GM21717 (cell line): ENCODE results near the gene PRSS57.
"Not testable (repeated sequence)": the region's sequence is repeated elsewhere in the genome, so short reads cannot be mapped to it uniquely, and the experiment has no call there.

Experiments used
- ATAC-seq: cut with Tn5 transposase; IDR thresholded peaks from one replicate; pipeline ENCODE4 v1.9.1; 2021; ENCODE audit warnings: mild to moderate bottlenecking, moderate library complexity; ENCODE audit not compliant: unreplicated experiment

Gene PRSS57

DNA sequence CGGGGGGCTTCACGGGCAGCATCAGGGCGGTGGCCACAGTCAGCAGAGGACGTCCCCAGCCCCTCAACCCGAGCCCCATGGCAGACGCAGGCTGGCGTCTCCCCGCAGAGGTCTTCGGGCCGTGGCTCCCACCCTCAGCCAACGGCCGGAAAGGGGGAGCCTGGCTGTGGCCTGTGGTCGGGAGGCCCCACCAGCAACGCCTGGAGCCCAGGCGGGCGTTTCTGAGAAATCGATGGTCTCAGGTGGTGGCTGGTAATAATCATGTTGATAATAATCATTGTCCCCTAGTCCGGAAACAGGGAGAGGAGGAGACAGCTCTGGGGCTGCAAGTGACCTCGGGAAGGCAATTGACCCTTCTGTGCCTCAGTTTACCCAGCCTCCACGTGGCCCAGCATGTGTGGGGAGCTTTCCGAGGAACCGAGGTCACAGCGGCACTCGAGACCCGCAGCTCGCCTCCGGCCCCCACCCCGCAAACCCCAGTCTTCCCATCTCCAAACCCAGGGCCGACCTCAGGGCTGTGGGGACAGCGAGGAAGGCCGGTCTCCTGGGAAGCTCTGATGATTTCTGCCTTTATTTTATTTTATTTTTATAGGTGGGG is at the start of gene PRSS57:
PRSS57 (minus strand) TSS at position 101 of the 598 bp plus-strand sequence; CDS start at position 79, 22 bp downstream.
- no peak for ATAC-seq

- no peak for ATAC-seq
Measured at GRCh38 chr19:743168-743687, 48.0 kb upstream of the PRSS57 start.

- no peak for ATAC-seq
Measured at GRCh38 chr19:742540-743075, 47.4 kb upstream of the PRSS57 start.

DNA sequence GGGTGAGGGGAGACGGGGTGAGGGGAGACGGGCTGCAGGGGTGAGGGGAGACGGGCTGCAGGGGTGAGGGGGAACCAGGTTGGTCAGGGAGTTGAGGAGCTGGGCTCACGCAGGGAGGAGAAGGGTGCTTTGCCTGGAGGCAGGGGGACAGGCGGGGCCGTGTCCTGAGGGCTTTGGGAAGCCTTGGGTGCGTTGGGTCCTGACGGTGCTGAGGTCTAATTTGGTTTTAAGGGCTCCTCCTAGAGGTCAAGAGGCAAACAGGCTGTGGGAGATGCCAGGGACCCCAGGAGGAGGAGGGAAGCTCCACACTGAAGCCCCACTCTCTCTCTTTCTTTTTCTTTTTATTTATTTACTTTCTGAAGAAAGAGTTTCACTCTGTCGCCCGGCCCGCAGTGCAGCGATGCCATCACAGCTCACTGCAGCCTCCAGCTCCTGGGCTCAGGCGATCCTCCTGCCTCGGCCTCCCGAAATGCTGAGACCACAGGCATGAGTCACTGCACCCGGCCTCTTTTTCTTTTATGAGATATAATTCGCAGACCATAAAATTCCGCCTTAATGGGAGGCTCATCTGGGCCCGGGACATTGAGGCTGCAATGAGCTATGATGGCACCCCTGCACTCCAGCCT is 46.4 kb upstream of the PRSS57 start:
- no peak for ATAC-seq

- not testable (repeated sequence) for ATAC-seq
Measured at GRCh38 chr19:740816-741505, 45.7 kb upstream of the PRSS57 start.

GRCh38 chr19:739998-740715 is 44.9 kb upstream of the PRSS57 start:
- no peak for ATAC-seq

GRCh38 chr19:738509-739128 is 43.4 kb upstream of the PRSS57 start:
- ATAC-seq: no peak

DNA sequence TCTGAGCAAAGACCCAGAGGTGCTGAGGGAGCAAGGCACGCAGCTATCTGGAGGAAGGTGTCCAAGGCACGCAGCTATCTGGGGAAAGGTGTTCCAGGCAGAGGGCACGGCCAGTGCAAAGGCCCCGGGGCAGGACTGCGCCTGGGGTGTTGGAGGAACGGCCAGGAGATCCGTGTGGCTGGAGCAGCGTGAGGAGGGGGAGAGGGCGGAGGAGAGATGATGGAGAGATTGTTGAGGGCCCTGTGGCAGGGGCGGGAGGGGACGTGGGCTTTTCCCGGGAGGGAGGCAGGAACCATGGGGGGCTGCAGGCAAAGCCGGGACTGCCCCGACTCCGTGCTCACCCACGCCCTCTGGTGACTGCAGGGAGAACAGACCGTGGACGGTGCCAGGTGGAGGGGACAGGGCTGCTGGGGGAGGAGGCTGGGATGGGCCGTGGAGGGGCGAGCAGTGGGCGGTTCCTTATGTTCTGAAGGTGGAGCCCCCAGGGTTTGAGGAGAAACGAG is 42.4 kb upstream of the PRSS57 start:
- ATAC-seq: no peak

GRCh38 chr19:736125-736524 is 40.9 kb upstream of the PRSS57 start:
- ATAC-seq: no peak

DNA sequence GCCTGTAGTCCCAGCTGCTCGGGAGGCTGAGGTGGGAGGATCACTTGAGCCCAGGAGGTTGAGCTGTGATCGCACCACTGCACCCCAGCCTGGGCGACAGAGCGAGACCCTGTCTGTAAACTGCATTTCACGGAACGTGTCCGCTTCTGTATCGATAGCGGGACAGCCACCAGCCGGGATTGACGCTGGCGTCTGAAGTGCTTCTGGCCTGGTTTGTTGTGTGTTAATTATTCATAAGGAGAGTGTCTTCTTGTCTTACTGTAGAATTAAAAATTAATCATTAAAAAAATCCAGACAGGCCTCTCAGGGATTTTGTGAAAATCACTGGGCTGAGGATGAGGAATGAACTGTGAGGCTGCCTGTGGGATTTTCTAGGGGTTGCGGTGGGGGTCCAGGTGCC is 39.5 kb upstream of the PRSS57 start:
- ATAC-seq: no peak

GRCh38 chr19:732148-733069 is 37.2 kb upstream of the PRSS57 start:
- ATAC-seq: no peak

DNA sequence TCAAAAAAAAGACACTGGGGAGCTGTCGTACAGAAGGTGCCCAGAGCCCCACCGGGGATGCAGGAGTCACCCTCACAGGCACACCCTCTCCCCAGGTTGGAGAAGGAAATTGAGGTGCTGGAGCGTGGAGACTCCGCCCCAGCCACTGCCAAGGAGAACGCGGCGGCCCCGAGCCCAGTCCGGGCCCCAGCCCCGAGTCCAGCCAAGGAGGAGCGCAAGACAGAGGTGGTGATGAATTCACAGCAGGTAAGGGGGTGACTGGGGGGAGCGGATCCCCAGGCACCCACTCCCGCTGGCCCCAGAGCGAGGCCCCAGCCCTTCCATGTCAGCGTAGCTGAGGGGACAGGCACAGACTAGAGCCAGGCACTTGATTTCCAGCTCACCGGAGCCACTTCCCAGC is 35.7 kb upstream of the PRSS57 start:
- no peak for ATAC-seq

DNA sequence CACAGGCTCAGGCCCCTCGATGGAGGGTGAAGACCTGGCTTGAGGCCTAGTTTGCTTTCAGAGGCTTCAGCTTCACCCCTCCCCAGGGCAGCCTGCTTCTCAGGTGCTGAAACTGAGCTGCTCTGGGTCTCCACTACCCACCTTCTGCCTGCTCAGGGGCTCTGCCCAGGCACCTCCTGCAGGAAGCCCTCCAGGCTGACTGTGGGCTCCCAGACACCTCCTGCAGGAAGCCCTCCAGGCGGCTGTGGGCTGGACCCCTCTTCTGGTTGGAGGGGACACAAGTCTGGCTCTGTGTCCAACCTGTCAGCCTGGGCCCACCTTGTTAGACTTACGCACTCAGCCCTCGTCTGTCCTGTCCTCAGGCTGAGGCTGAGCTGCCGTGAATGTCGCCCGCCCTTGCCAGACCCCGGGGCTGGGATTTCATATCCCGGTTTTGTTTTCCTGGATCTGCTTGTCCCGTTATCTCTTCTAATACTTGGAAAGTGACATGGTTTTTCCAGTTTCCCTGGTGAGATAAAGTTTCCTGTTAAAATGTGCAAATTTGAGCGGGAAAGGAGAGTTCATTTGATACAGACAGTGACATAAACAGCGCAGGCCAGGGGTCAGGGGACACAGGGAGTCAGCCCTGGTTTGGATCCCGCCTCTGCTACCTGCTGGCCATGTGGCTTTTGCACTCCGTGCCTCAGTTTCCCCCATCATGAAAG is 34.9 kb upstream of the PRSS57 start:
- ATAC-seq: no peak

DNA sequence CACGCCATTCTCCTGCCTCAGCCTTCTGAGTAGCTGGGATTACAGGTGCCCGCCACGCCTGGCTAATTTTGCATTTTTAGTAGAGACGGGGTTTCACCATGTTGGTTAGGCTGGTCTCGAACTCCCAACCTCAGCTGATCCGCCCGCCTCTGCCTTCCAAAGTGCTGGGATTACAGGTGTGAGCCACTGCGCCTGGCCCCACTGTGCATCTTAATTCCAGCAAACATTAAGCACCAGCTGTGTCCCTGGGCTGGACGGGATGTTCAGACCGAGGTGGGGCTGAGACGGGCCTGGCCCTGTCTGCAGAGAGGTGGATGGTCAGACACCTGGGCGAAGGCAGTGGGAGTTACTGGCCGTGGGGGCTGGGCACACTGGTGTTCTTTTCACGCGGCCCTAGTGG is 34.3 kb upstream of the PRSS57 start:
- not testable (repeated sequence) for ATAC-seq

DNA sequence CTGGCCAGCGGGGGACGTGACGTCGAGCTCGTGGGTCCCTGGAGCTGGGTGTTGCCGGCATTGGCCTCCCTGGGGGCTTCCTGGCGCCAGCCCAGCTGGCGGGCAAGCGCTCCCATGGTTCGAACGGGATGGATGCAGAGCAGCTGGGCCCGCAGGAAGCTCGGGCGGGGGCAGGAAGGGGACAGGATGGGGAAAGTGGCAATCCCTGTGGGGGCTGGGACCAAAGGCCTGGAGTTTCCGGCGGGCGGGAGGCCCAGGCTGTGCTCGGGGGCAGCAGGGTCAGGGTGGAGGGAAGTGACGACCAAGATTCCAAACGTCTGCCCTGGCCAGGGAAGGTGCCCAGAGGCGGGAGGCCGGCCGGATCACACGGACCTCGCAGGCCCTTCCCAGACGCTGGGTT is 32.8 kb upstream of the PRSS57 start:
- no peak for ATAC-seq

DNA sequence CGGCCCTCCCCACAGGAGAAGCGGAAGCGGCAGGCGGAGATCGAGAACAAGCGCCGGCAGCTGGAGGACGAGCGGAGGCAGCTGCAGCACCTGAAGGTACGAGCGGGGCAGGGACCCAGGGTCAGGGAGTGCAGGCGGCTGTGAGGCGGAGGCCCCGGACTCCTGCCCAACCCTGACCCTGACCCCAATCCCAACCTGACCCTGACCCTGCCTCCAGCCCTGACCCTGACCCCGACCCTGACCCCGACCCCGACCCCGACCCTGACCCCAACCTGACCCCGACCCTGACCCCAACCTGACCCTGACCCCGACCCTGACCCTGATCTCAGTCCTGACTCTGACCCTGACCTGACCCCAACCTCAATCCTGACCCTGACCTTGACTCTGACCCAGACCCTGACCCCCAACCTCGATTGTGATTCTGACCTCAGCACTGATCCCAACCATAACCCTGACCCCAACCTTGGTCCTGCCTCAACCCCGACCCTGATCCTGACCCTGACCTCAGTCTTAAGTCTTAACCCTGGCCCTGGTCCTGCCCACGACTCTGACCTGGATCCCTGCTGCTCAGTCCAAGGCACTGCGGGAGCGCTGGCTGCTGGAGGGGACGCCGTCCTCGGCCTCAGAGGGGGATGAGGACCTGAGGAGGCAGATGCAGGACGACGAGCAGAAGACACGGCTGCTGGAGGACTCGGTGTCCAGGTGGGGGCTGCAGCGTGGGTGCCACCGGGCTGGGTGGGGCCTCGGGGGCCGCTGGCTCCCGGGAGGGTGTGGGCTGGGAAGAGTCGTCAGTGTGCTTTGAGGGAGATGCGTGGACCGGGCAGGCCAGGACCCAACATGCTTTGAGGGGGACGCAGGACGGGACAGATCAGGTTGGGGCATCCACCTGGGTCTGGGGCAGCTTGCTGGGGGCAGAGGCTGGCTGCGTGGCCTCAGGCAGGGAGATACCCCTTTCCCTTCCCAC is 32.0 kb upstream of the PRSS57 start:
- no peak for ATAC-seq

DNA sequence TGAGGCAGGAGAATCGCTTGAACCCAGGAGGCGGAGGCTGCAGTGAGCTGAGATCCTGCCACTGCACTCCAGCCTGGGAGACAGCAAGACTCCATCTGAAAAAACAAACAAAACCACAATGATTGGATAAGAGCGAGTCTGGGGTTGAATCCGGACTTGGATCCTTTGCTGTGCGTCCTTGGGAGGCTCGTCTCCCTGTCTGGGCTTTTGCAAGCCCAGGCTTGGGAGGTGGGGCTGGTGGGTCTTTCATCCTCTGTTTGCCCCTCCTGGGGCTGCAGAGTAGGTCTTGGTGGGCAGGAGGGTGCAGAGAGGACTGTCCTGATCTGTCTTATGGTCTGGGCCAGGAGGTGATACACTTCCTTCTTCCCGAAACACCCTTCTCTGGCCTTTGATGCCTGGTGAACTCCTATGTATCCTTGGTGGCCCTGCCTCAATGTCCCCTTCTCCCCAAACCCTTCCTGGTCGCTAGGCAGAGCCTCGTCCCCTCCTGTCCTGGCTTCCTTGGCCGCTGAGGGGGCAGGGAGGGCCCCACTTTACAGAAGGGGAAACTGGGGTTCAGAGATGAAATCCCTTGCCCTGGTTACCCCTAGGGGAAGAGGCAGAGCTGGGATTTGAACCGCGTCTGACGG is 30.3 kb upstream of the PRSS57 start:
- no peak for ATAC-seq
